Psoas muscle (tissue), 8 donors: ENCODE data around the gene CD6. TPM values are rescaled to one million over a fixed set of nuclear protein-coding genes. Genes with fewer than 3 reads are reported as not detected.
A peak's percentile ranks its signal among the peaks of the same experiment; 100 is the strongest.

ENCODE experiments used
- ATAC-seq, 4 donors: fragments of 200-7000 bp; cut with Tn5 transposase; one replicate each; pipeline ENCODE4 v1.9.1; 2020; ENCODE audit warnings: moderate library complexity in 3 of 4, mild to moderate bottlenecking in 2 of 4
- DNase-seq, 2 donors: peaks; one replicate each; pipeline ENCODE4 v3.0.0-alpha.2; 2020
- H3K27ac ChIP-seq: fragments of 200-600 bp; one replicate; pipeline ENCODE4 v1.8.0; 2022
- H3K27me3 ChIP-seq, 3 donors: fragments of 200-600 bp in 1 of 3; one replicate each; pipeline versions ENCODE4 v1.6.1 to v1.8.0; 2013 to 2022; ENCODE audit warnings: low read length in 2 of 3, mild to moderate bottlenecking in 2 of 3, moderate library complexity in 1 of 3; ENCODE audit not compliant: insufficient read depth in 3 of 3
- H3K36me3 ChIP-seq, 2 donors: fragments of 200-600 bp in 1 of 2; one replicate each; pipeline versions ENCODE4 v1.6.1 to v1.8.0; 2013 to 2022; ENCODE audit warnings: low read depth in 1 of 2, mild to moderate bottlenecking in 1 of 2, moderate library complexity in 1 of 2; ENCODE audit not compliant: insufficient read depth in 1 of 2
- H3K4me1 ChIP-seq: fragments of 200-600 bp; one replicate; pipeline ENCODE4 v1.8.0; 2022
- H3K4me3 ChIP-seq: fragments of 200-600 bp; one replicate; pipeline ENCODE4 v1.8.0; 2022; ENCODE audit warnings: mild to moderate bottlenecking
- H3K9me3 ChIP-seq: fragments of 200-600 bp; one replicate; pipeline ENCODE4 v1.8.0; 2022
- WGBS, 3 donors: extraction: QIAGEN DNeasy Blood & Tissue Kit; methylation state at CpG; one replicate each; pipeline versions ENCODE4 v1.1.6 to v1.1.7; 2013; 5-methylcytosine and 5-hydroxymethylcytosine counted together
- intact Hi-C, 2 donors: fragments of 100-400 bp; cut with DNase I; formaldehyde crosslinking; loops; one replicate each; pipeline versions ENCODE4 v1.11.0 to v1.14.2; 2022
- polyA plus RNA-seq, 3 donors: library from polyadenylated mRNA; stranded (reverse); fragments of 200-250 nt; gene quantifications; one replicate each; pipeline ENCODE4 v1.2.3, GENCODE V29; 2013
- total RNA-seq, 4 donors: library from RNA; stranded (reverse); fragmentation: NEBNext Ultra II Directional in 2 of 4; extraction: Animal tissue kit (Norgen Biotek cat#: 25700) in 2 of 4; gene quantifications; one replicate each; pipeline versions ENCODE4 v1.2.1 to v1.2.4, GENCODE V29; 2021 to 2023
- TF ChIP-seq, protein P1 (sequence below): fragments of 200-600 bp; IDR thresholded peaks from one replicate; pipeline ENCODE4 v1.8.0; 2022; ENCODE audit warnings: antibody characterized with exemption
- donor health status: healthy with polysubstance abuse.
- donor health status: DM: no; HTN: no; CAD: no; lungs with moderate emphysema.
- donor health status: Bipolar disorder and iron deficiency.
- donor health status: healthy.
- donor health status: DM: yes; HTN: yes; CAD: no.
- donor health status: DM: no; HTN: no; CAD: no.
- donor health status: DM: no; HTN: no; CAD: no.
- donor health status: DM: yes; HTN: yes; CAD: no.

Gene CD6
- total and polyA plus RNA-seq, 7 donors, result 0.05 to 0.74 (median 0.43) TPM

DNA sequence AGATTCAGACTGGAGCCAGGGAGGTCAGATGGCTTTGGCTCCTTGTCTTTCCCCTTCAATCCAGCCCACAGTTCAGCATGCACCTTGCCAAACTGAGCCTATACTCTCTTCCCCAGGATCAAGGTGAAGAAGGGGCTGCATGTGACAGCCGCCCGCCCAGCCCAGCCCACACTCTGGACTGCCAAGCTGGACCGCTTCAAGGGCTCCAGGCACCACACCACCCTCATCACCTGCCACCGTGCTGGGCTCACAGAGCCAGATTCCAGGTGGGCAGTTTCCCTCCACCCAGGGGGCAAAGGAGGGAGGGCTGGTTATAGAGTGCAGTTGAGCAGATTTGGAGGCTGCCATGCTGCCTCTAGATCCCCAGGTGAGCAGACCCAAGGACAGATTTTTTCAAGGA, 41.1 kb upstream of the CD6 start:
- ATAC-seq (no peak), DNase-seq (peak in 1 of 2 donors; percentile 34)
- TF ChIP-seq, protein P1, sequence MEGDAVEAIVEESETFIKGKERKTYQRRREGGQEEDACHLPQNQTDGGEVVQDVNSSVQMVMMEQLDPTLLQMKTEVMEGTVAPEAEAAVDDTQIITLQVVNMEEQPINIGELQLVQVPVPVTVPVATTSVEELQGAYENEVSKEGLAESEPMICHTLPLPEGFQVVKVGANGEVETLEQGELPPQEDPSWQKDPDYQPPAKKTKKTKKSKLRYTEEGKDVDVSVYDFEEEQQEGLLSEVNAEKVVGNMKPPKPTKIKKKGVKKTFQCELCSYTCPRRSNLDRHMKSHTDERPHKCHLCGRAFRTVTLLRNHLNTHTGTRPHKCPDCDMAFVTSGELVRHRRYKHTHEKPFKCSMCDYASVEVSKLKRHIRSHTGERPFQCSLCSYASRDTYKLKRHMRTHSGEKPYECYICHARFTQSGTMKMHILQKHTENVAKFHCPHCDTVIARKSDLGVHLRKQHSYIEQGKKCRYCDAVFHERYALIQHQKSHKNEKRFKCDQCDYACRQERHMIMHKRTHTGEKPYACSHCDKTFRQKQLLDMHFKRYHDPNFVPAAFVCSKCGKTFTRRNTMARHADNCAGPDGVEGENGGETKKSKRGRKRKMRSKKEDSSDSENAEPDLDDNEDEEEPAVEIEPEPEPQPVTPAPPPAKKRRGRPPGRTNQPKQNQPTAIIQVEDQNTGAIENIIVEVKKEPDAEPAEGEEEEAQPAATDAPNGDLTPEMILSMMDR, result no peak
- Histone ChIP-seq H3K27ac (no peak overlapping the region), H3K36me3 (no peaks in the 10 kb centered on the region), H3K4me3 (no peak overlapping the region), H3K9me3 (no peaks in the 10 kb centered on the region), H3K27me3 (peaks cover 0 to 11% (median 2%) of the 10 kb centered on the region in 3 donors), H3K4me1 (no peaks in the 10 kb centered on the region)
- intact Hi-C loops, result no loop called here
- WGBS, 3 donors, result 91 to 94% (median 92%) methylated on average over 3 to 4 of the region's 4 CpGs

DNA sequence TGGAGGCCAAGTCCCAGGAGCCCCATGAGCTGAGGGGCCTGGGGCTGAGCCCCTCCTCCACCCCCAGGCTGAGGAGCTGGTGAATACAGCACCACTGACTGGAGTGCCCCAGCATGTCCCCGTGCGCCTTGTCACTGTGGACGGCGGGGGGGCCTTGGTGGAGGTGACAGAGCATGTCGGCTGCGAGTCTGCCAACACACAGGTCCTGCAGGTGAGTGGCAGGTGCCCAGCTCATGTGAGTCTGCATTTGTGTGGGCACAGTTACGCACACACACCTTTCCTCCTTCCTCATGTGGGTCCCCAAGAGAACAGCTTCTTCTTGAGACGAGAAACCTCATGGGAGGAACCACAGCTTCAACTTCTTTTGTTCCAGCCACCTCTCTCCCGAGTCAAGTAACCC, 39.6 kb upstream of the CD6 start:
- TF ChIP-seq, protein P1, result no peak
- ATAC-seq, result no peak
- no peaks in the 10 kb centered on the region for H3K4me1 ChIP-seq
- H3K9me3 ChIP-seq, result no peaks in the 10 kb centered on the region
- no peak overlapping the region for H3K4me3 ChIP-seq
- H3K27ac ChIP-seq, result no peak overlapping the region
- DNase-seq, result peak; percentile 16 to 49
- H3K36me3 ChIP-seq, result no peaks in the 10 kb centered on the region
- WGBS, 3 donors, result 84 to 86% (median 85%) methylated on average over 8 to 9 of the region's 9 CpGs
- H3K27me3 ChIP-seq, result peaks cover 0 to 4% (median 0%) of the 10 kb centered on the region in 3 donors
- intact Hi-C loops, result no loop called here

DNA sequence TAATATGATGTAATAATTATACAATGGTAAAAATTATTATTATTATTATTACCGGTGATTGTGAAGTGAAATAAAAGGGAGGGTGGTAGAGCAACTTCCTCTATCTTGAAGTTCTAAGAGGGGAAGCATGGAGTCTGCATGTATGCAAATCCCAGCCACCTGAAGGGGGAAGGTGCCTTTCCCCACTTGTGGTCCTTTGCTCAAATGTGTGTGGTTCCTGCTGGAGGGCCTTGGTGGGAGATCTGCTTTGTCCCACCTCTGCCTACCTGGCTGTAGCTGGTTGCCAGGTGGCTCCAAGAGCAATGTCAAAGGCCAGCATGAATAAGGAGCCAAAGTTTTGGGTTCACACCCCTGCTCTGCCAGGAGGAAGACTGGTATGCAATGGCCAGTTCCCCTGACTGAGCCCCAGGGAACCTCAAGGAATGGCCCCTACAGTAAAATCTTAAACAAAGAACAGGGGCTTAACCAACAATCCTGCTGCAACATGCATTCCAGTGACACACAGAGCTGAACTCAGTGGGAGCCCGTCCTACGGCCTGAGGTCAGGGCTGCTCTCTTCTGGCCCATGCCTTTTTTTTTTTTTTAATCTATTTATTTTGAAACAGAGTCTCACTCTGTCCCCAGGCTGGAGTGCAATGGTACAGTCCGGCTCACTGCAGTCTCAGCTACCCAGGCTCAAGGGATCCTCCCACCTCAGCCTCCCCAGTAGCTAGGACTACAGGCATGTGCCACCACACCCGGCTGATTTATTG, 38.7 kb upstream of the CD6 start:
- no peaks in the 10 kb centered on the region for H3K36me3 ChIP-seq
- intact Hi-C loops, result no loop called here
- 80 to 84% (median 81%) methylated on average over 5 of the region's 5 CpGs for WGBS, 3 donors

DNA sequence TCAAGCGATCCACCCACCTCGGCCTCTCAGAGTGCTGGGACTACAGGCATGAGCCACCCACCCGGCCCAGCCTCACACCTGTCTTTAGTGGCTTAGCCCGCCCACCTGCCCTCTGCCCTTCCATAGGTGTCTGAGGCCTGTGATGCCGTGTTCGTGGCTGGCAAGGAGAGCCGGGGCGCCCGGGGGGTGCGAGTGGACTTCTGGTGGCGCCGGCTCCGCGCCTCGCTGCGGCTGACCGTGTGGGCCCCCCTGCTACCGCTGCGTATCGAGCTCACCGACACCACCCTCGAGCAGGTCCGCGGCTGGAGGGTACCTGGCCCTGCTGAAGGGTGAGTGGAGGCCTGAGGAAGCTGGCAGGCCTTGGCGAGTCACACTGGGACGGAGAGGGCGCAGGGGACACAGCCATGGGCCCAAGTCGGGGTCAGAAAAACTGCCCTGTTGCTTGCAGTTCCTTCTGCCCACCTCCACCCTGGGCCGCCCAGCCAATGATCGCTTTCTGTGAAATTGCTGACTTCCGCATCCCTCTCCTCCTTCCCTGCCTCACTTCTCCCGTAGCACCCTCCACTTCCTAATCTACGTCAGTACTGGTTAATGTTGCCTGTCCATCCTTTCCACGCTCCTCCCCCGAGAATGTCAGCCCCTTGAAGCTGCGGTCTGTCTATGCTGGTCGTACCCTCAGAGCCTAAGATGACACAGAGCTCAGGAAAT, 37.9 kb upstream of the CD6 start:
- Histone ChIP-seq H3K27me3 (no peaks in the 10 kb centered on the region), H3K9me3 (no peaks in the 10 kb centered on the region), H3K36me3 (no peaks in the 10 kb centered on the region), H3K4me3 (no peak overlapping the region), H3K27ac (no peak overlapping the region), H3K4me1 (no peaks in the 10 kb centered on the region)
- intact Hi-C loops, result no loop called here
- ATAC-seq (no peak), DNase-seq (peak; percentile 13 to 33)
- WGBS, 3 donors, result 93 to 94% (median 93%) methylated on average over 37 of the region's 37 CpGs
- TF ChIP-seq, protein P1, result no peak

More for the DNA sequence above, 38.7 kb upstream of the CD6 start:
- DNase-seq (peak in 1 of 2 donors; percentile 7), ATAC-seq (no peak)
- no peak overlapping the region for H3K4me3 ChIP-seq
- H3K9me3 ChIP-seq, result no peaks in the 10 kb centered on the region
- H3K4me1 ChIP-seq, result no peaks in the 10 kb centered on the region
- H3K27ac ChIP-seq, result no peak overlapping the region
- H3K27me3 ChIP-seq, result no peaks in the 10 kb centered on the region
- TF ChIP-seq, protein P1, result no peak
